K562 (cell line): ENCODE results near the gene DDX39A. TPM values are rescaled to one million over a fixed set of nuclear protein-coding genes. Genes with fewer than 3 reads are reported as not detected.

Experiments
- CBX2 ChIP-seq: fragments of 200-600 bp; sonication (generic); IDR thresholded peaks from one replicate; pipeline ENCODE4 v1.6.1; 2012; ENCODE audit warnings: mild to moderate bottlenecking, low read length, inconsistent platforms; ENCODE audit not compliant: insufficient read depth, poor library complexity, severe bottlenecking
- CHD1 ChIP-seq: fragments of 200-600 bp; sonication (generic); IDR thresholded peaks from one replicate; pipeline ENCODE4 v1.6.1; 2012; ENCODE audit warnings: mild to moderate bottlenecking, moderate library complexity, low read length, inconsistent platforms
- CLOCK ChIP-seq: fragments of 250-450 bp; sonication (Bioruptor Pico); IDR thresholded peaks from 2 replicates; pipeline ENCODE4 v1.4.0; 2020; ENCODE audit warnings: mild to moderate bottlenecking, moderate library complexity, borderline replicate concordance
- CREB1 ChIP-seq, 2 experiments: sonication (generic) in 1 of 2; formaldehyde crosslinking in 1 of 2; IDR thresholded peaks; 2 replicates each; pipeline versions ENCODE4 v1.6.1 to v1.8.0; 2012 to 2022; ENCODE audit warnings: inconsistent platforms in 1 of 2, mild to moderate bottlenecking in 1 of 2, missing genetic modification reagents in 1 of 2, moderate library complexity in 1 of 2
- DDX20 ChIP-seq: fragments of 450-650 bp; IDR thresholded peaks from 2 replicates; pipeline ENCODE4 v1.6.1; 2016; ENCODE audit warnings: missing genetic modification characterization, low read depth, mild to moderate bottlenecking, missing compliant biosample characterization, moderate library complexity
- E2F5 ChIP-seq: sonication (generic); formaldehyde crosslinking; IDR thresholded peaks from 2 replicates; pipeline ENCODE4 v1.8.0; 2022; ENCODE audit warnings: mild to moderate bottlenecking, missing genetic modification reagents
- E4F1 ChIP-seq: fragments of 250-450 bp; sonication (Bioruptor Pico); IDR thresholded peaks from 2 replicates; pipeline ENCODE4 v1.5.0; 2021; ENCODE audit warnings: mild to moderate bottlenecking, borderline replicate concordance
- HNRNPUL1 ChIP-seq: fragments of 200-400 bp; formaldehyde crosslinking; IDR thresholded peaks from 2 replicates; pipeline ENCODE4 v1.6.1; 2017; ENCODE audit warnings: low read length
- MAFG ChIP-seq: fragments of 450-650 bp; conservative IDR thresholded peaks from 2 replicates; pipeline ENCODE4 v1.6.1; 2016; ENCODE audit warnings: missing genetic modification characterization, missing compliant biosample characterization
- MAZ ChIP-seq, 2 experiments: fragments of 450-650 bp in 1 of 2; sonication (generic) in 1 of 2; formaldehyde crosslinking; IDR thresholded peaks in 1 of 2; conservative IDR thresholded peaks in 1 of 2; 2 replicates each; pipeline versions ENCODE4 v1.4.0 to v1.5.0; 2020; ENCODE audit warnings: mild to moderate bottlenecking in 1 of 2, missing genetic modification reagents in 1 of 2
- MYBL2 ChIP-seq, 2 experiments: fragments of 450-650 bp in 1 of 2; sonication (generic) in 1 of 2; formaldehyde crosslinking in 1 of 2; IDR thresholded peaks; 2 replicates each; pipeline versions ENCODE4 v1.6.1 to v1.8.1; 2017 to 2022; ENCODE audit warnings: borderline replicate concordance in 1 of 2, inconsistent platforms in 1 of 2, low read depth in 1 of 2, mild to moderate bottlenecking in 1 of 2, missing genetic modification reagents in 1 of 2, moderate library complexity in 1 of 2
- RBFOX2 ChIP-seq: fragments of 200-400 bp; formaldehyde crosslinking; IDR thresholded peaks from 2 replicates; pipeline ENCODE4 v1.6.1; 2017; ENCODE audit warnings: low read depth, mild to moderate bottlenecking, low read length, moderate library complexity
- RBM34 ChIP-seq: fragments of 200-400 bp; formaldehyde crosslinking; IDR thresholded peaks from 2 replicates; pipeline ENCODE4 v1.6.1; 2018; ENCODE audit warnings: low read length, borderline replicate concordance; ENCODE audit not compliant: insufficient read depth
- SIX5 ChIP-seq, 2 experiments: IDR thresholded peaks; 2 replicates each; pipeline ENCODE4 v1.6.1; 2011; ENCODE audit warnings: low read length in 2 of 2, borderline replicate concordance in 1 of 2, low read depth in 1 of 2, mild to moderate bottlenecking in 1 of 2, moderate library complexity in 1 of 2; ENCODE audit not compliant: insufficient read depth in 1 of 2
- SNIP1 ChIP-seq: fragments of 450-650 bp; IDR thresholded peaks from 2 replicates; pipeline ENCODE4 v1.7.1; 2017; ENCODE audit warnings: low read depth, mild to moderate bottlenecking
- SP1 ChIP-seq: sonication (generic); formaldehyde crosslinking; IDR thresholded peaks from 2 replicates; pipeline ENCODE4 v1.8.1; 2022; ENCODE audit warnings: mild to moderate bottlenecking, missing genetic modification reagents
- TFAP4 ChIP-seq: sonication (generic); formaldehyde crosslinking; IDR thresholded peaks from 2 replicates; pipeline ENCODE4 v1.8.0; 2022; ENCODE audit warnings: missing genetic modification reagents, mild to moderate bottlenecking, moderate library complexity, borderline replicate concordance
- U2AF2 ChIP-seq: fragments of 200-400 bp; formaldehyde crosslinking; optimal IDR thresholded peaks from 2 replicates; pipeline ENCODE3; 2017; ENCODE audit warnings: low read depth, mild to moderate bottlenecking, low read length
- polyA plus RNA-seq, 8 experiments: library from polyadenylated mRNA; depleted of rRNA in 4 of 8; stranded (reverse) in 5 of 8; unstranded in 3 of 8; fragments of >200 nt; fragmentation: Nextera tagmentation in 2 of 8; fragmentation: Illumina TruSeq in 1 of 8; extraction: Ambion mirVana in 2 of 8; extraction: Trizol in 1 of 8; gene quantifications; 2 replicates each; pipeline versions ENCODE4 v1.2.1 to v1.2.3, GENCODE V29; 2011 to 2014; ENCODE audit warnings: inconsistent platforms in 1 of 8, missing spikeins in 1 of 8
- total RNA-seq, 7 experiments: library from RNA; depleted of rRNA in 6 of 7; stranded (reverse); fragments of >200 nt in 6 of 7; fragmentation: Illumina TruSeq in 2 of 7; extraction: Trizol in 2 of 7; gene quantifications; 2 replicates each; pipeline versions ENCODE4 v1.2.1 to v1.2.3, GENCODE V29; 2011 to 2021; ENCODE audit warnings: low replicate concordance in 1 of 7

The DDX39A gene
- total and polyA plus RNA-seq, 9 of the 15 experiments (the other 6 are each of a cell fraction or from before 2014, with no cell fraction given): 90.3 to 250 (median 188) TPM

GRCh38 chr19:14381689-14382474 is 37.3 kb downstream of the DDX39A start (continued):
- TF ChIP-seq E2F5 (CRISPR knock-in tag) (no peak), U2AF2 (no peak), MAZ (CRISPR knock-in tag; conservative IDR thresholded peaks at IDR 0.05 in 1 of 2, IDR thresholded peaks at IDR 0.05 in 1 of 2) (peak in 1 of 2 experiments; percentile 19; a peak in 2 of 4 replicates), DDX20 (tag) (no peak), RBM34 (no peak), RBFOX2 (peak; percentile 65), SP1 (0 out of 2 replicates have a peak, but pooled peaks have one; percentile 2), CHD1 (peak; percentile 25), CREB1 (IDR thresholded peaks at IDR 0.05) (no peak), CREB1 (CRISPR knock-in tag; IDR thresholded peaks at IDR 0.05) (0 out of 2 replicates have a peak, but pooled peaks have one; percentile 2), MAFG (tag) (no peak), HNRNPUL1 (no peak), MYBL2 (IDR thresholded peaks at IDR 0.05; ENCODE audit: low read depth) (peak; percentile 95), MYBL2 (CRISPR knock-in tag; IDR thresholded peaks at IDR 0.05; ENCODE audit: borderline replicate concordance) (no peak), SNIP1 (no peak), E4F1 (CRISPR knock-in tag) (no peak), CLOCK (CRISPR knock-in tag) (no peak), SIX5 (IDR thresholded peaks at IDR 0.05; ENCODE audit: borderline replicate concordance in 1 of 2, insufficient read depth in 1 of 2, low read depth in 1 of 2, low read length in 2 of 2) (no peak), TFAP4 (CRISPR knock-in tag) (peak; percentile 12; the same call in 1 of the 2 replicates), CBX2 (no peak)
